ENCODE results near the gene YAP1.
A peak's percentile ranks its signal among the peaks of the same experiment; 100 is the strongest.

Gene YAP1

GRCh38 chr11:102111011-102111786 lies 952 bp downstream of the YAP1 start:
- TF ChIP-seq, protein P1, sequence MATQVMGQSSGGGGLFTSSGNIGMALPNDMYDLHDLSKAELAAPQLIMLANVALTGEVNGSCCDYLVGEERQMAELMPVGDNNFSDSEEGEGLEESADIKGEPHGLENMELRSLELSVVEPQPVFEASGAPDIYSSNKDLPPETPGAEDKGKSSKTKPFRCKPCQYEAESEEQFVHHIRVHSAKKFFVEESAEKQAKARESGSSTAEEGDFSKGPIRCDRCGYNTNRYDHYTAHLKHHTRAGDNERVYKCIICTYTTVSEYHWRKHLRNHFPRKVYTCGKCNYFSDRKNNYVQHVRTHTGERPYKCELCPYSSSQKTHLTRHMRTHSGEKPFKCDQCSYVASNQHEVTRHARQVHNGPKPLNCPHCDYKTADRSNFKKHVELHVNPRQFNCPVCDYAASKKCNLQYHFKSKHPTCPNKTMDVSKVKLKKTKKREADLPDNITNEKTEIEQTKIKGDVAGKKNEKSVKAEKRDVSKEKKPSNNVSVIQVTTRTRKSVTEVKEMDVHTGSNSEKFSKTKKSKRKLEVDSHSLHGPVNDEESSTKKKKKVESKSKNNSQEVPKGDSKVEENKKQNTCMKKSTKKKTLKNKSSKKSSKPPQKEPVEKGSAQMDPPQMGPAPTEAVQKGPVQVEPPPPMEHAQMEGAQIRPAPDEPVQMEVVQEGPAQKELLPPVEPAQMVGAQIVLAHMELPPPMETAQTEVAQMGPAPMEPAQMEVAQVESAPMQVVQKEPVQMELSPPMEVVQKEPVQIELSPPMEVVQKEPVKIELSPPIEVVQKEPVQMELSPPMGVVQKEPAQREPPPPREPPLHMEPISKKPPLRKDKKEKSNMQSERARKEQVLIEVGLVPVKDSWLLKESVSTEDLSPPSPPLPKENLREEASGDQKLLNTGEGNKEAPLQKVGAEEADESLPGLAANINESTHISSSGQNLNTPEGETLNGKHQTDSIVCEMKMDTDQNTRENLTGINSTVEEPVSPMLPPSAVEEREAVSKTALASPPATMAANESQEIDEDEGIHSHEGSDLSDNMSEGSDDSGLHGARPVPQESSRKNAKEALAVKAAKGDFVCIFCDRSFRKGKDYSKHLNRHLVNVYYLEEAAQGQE (IDR thresholded peaks at IDR 0.05; ENCODE audit: insufficient read depth in 1 of 2, low read depth in 2 of 2, low read length in 2 of 2), result no peak
- TF ChIP-seq POLR2AphosphoS5 (IDR thresholded peaks at IDR 0.05; ENCODE audit: low read depth, low read length), result peak; percentile 44
- peak; percentile 46; the same call in 1 of the 2 replicates for TF ChIP-seq TAF1 (IDR thresholded peaks at IDR 0.05; ENCODE audit: borderline replicate concordance, insufficient read depth, low read length)
- TF ChIP-seq FOXP2 (optimal IDR thresholded peaks at IDR 0.05; ENCODE audit: borderline replicate concordance, extremely low read depth, extremely low read length, insufficient read depth), result peak; percentile 29
- TF ChIP-seq SIN3A (IDR thresholded peaks at IDR 0.05; ENCODE audit: borderline replicate concordance, insufficient read depth, low read length), result peak; percentile 83; the same call in 1 of the 2 replicates

DNA sequence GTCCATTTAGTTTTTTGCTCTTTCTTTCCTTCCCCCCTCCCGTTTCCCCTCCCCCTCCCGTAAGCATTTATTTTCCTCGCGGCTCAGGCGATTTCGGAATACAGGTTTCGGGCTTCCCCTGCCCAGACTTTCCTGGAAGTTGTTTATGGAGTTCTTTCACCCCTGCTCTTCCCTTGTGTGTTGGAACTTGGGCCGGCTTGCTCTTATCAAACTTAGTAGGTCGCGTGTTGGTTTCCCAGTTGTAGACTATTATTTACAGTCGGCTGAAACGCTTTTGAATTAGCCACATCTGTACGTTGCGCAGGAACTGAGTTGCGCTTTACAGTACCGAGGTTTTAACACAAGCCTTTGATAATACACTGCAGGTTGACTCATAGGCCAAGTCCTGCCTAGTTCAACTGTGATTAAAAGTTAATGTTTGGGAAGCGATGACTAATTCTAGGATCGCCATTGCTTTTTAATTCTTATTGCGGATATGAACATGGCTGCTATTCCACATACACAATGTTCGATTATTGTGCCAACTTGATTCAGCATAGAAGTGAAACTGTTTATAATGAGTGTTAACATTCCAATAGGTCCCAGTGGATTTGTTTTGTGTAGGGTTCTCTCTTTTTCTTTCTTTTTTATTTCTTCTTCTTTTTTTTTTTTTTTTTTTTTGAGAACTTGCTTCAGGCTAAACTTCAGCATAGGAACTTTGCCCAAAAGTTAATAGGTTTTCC lies 1.7 kb downstream of the YAP1 start:
- TF ChIP-seq FOXP2 (optimal IDR thresholded peaks at IDR 0.05; ENCODE audit: borderline replicate concordance, extremely low read depth, extremely low read length, insufficient read depth) (peak; percentile 17), SIN3A (IDR thresholded peaks at IDR 0.05; ENCODE audit: borderline replicate concordance, insufficient read depth, low read length) (no peak; the same call in 1 of the 2 replicates), POLR2AphosphoS5 (IDR thresholded peaks at IDR 0.05; ENCODE audit: low read depth, low read length) (no peak), TAF1 (IDR thresholded peaks at IDR 0.05; ENCODE audit: borderline replicate concordance, insufficient read depth, low read length) (no peak)
- TF ChIP-seq, protein P1 (IDR thresholded peaks at IDR 0.05; ENCODE audit: insufficient read depth in 1 of 2, low read depth in 2 of 2, low read length in 2 of 2), result no peak

GRCh38 chr11:102112509-102112821 lies 2.2 kb downstream of the YAP1 start:
- no peak for TF ChIP-seq FOXP2 (optimal IDR thresholded peaks at IDR 0.05; ENCODE audit: borderline replicate concordance, extremely low read depth, extremely low read length, insufficient read depth)

DNA sequence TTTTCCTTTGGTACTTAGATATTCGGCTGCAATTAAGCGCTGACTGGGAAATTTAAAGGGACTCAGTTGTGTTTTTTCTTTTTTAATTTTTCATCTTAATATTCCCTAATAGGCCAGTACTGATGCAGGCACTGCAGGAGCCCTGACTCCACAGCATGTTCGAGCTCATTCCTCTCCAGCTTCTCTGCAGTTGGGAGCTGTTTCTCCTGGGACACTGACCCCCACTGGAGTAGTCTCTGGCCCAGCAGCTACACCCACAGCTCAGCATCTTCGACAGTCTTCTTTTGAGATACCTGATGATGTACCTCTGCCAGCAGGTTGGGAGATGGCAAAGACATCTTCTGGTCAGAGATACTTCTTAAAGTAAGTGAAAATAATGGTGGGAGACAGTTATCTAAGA lies 3.8 kb downstream of the YAP1 start:
- TF ChIP-seq POLR2AphosphoS5 (IDR thresholded peaks at IDR 0.05; ENCODE audit: low read depth, low read length) (no peak), FOXP2 (optimal IDR thresholded peaks at IDR 0.05; ENCODE audit: borderline replicate concordance, extremely low read depth, extremely low read length, insufficient read depth) (no peak), TAF1 (IDR thresholded peaks at IDR 0.05; ENCODE audit: borderline replicate concordance, insufficient read depth, low read length) (no peak), SIN3A (IDR thresholded peaks at IDR 0.05; ENCODE audit: borderline replicate concordance, insufficient read depth, low read length) (no peak)
- TF ChIP-seq, protein P1 (IDR thresholded peaks at IDR 0.05; ENCODE audit: insufficient read depth in 1 of 2, low read depth in 2 of 2, low read length in 2 of 2), result no peak

- TF ChIP-seq POLR2AphosphoS5 (IDR thresholded peaks at IDR 0.05; ENCODE audit: low read depth, low read length) (no peak), TAF1 (IDR thresholded peaks at IDR 0.05; ENCODE audit: borderline replicate concordance, insufficient read depth, low read length) (no peak), SIN3A (IDR thresholded peaks at IDR 0.05; ENCODE audit: borderline replicate concordance, insufficient read depth, low read length) (no peak), FOXP2 (optimal IDR thresholded peaks at IDR 0.05; ENCODE audit: borderline replicate concordance, extremely low read depth, extremely low read length, insufficient read depth) (no peak)
- TF ChIP-seq, protein P1 (IDR thresholded peaks at IDR 0.05; ENCODE audit: insufficient read depth in 1 of 2, low read depth in 2 of 2, low read length in 2 of 2), result no peak
Observed at GRCh38 chr11:102115557-102115956, 5.3 kb downstream of the YAP1 start.
